GM11168 (cell line): ENCODE results near the gene YY1.

Experiments used
- in situ Hi-C: fragments of 300-500 bp; cut with MboI; formaldehyde crosslinking; loops from one replicate; pipeline ENCODE4 v1.12.0; 2022; ENCODE audit warnings: low sequenced_read_pairs; ENCODE audit not compliant: unreplicated experiment

Gene YY1

GRCh38 chr14:100240668-100241032, 1.7 kb downstream of the YY1 start:
- in situ Hi-C loops, result no loop called here

DNA sequence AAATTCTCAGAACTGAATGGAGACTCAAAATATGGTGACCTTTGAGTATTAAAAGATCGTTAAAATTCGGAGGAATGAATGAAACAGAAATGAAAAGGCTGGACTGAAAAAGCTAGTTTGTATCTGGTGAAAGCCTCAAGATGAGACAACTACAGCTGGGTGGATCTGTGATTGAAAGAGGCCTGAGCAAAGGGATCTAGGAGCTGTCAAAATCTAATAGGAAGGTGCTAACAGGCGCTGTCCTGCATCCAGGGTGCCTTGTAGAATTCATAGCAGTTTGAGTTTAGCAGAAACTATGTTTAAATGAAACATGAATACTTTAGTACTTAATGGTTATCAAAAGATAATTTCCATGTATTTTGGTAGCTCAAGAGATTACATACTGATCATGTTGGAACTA, 2.3 kb downstream of the YY1 start:
- in situ Hi-C loops, result no loop called here

DNA sequence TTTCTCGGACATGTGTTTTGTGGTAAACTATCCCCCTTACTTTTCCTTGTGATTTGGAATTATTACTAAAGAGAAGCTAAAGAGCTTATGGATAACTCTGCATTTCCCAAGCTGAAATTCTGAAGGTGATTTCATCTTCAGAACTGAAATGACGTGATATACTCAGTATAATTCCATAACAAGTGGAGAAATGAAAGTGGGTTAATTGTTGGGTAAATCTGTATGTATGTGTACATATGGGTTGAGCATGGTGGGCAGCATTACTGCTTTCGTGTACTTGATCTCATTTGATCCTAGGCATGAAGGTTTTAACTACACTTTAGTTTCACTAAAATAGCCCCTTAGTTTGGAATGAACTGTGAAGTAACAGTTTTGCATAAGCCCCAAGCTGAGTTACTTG, 4.1 kb downstream of the YY1 start:
- in situ Hi-C loops, result no loop called here

- in situ Hi-C loops, result no loop called here
These were observed 8.0 kb downstream of the YY1 start for GRCh38 chr14:100246809-100247428.

DNA sequence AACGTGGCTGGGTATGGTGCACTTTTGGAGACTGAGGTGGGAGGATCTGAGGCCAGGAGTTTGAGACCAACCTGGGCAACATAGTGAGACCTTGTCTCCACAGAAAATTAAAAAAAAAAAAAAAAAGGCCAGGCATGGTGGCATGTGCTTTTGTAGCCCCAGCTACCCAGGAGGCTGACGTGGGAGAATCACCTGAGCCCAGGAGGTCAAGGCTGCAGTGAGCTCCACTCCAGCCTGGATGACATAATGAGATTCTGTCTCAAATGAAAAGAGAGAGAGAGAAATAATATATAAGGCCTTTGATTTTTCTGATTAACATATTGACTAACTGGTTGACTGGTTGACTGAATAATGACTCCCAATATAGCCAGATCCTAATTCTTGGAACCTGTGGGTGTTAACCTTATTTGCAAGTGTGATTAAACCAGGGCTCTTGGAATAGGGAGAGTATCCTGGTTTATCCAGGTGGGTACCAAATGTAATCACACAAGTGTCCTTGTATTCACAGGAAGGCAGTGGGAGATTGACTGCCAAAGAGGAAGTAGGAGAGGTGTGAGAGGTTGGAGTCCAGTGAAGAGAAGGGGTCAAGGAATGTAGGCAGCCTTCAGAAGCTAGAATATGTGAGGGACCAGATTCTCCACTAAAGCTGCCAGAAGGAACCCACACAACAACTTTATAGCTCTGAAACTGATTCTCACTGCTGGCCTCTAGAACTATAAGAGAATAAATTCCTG, 12.0 kb downstream of the YY1 start:
- in situ Hi-C loops, result no loop called here

DNA sequence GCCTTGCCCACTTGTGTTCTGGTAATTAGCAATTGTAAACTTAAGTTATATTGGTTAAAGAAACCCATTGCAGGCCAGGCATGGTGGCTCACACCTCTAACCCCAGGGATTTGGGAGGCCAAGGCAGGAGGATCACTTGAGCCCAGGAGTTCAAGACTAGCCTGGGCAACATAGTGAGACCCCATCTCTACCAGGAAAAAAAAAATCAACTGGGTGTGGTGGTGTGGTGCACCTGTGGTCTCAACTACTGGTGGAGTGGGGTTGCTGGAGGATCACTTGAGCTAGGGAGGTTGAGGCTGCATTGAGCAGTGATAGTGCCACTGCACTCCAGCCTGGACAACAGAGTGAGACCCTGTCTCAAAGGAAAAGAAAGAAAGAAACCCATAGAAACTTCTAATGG, 13.7 kb downstream of the YY1 start:
- in situ Hi-C loops, result no loop called here

GRCh38 chr14:100256339-100256895, 17.5 kb downstream of the YY1 start:
- in situ Hi-C loops, result no loop called here

GRCh38 chr14:100261621-100262020, 22.7 kb downstream of the YY1 start:
- in situ Hi-C loops, result no loop called here

- in situ Hi-C loops, result no loop called here
These were observed 23.6 kb downstream of the YY1 start for GRCh38 chr14:100262545-100262944.

DNA sequence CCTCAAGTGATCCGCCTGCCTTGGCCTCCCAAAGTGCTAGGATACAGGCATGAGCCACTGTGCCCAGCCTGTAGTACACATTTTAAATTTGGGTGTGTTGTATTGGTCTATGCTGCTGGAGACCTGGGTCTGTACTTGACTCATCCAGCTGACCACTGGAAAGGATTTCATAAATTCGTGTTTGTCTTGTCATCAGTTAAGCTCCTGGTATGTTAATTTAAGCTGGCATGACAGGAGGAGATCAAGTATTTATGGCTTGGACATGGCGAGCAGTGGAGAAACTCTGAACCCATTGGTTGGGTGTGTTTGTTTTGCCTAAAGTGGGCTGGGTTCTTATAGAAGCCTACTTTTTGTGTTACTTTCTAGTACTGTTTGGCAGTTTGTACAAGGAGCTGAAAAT, 24.2 kb downstream of the YY1 start:
- in situ Hi-C loops, result no loop called here

- in situ Hi-C loops, result no loop called here
These were observed 29.0 kb downstream of the YY1 start for GRCh38 chr14:100267990-100268389.

GRCh38 chr14:100268591-100269207, 29.8 kb downstream of the YY1 start:
- in situ Hi-C loops, result no loop called here

- in situ Hi-C loops, result no loop called here
These were observed 32.4 kb downstream of the YY1 start for GRCh38 chr14:100271247-100271939.

- in situ Hi-C loops, result no loop called here
These were observed 35.3 kb downstream of the YY1 start for GRCh38 chr14:100274250-100274649.

DNA sequence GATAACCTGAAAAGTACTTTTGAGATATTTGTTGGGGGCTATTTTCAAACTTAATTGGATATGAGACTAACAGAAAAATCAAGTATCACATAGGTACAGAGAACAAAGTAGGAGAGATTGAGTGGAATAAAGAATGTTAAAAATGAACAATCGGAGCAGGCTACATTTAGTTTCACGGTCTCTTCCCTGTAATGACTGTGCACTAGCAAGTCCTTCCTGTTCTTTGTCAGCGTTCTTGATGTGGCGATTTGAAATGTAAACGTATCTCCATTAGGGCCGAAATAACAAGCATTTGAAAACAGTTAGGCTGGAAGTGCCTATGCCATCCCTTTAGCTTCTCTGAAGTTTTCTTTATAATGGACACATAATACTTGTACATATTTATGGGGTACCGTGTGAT, 36.3 kb downstream of the YY1 start:
- in situ Hi-C loops, result no loop called here

GRCh38 chr14:100278702-100279101, 39.8 kb downstream of the YY1 start:
- in situ Hi-C loops, result no loop called here

DNA sequence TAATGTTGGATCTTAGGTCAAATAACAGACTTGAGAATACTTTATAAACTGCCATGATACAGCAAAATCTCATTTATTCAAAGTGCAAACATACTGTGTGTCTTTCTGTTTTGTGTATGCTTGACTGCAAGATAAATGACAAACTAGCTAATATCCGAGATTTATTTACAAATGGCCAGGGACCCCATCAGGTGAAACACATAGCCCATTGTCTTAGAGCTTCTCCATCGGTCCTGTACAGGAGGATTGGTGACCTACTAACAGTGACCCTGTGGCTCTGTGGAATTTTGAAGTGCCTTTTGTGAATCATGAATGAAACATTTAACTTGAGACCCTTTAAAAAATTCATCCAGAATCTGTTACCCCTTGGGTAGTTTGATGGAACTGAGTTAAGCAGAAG, 40.2 kb downstream of the YY1 start:
- in situ Hi-C loops, result no loop called here

GRCh38 chr14:100279563-100279962, 40.6 kb downstream of the YY1 start:
- in situ Hi-C loops, result no loop called here

DNA sequence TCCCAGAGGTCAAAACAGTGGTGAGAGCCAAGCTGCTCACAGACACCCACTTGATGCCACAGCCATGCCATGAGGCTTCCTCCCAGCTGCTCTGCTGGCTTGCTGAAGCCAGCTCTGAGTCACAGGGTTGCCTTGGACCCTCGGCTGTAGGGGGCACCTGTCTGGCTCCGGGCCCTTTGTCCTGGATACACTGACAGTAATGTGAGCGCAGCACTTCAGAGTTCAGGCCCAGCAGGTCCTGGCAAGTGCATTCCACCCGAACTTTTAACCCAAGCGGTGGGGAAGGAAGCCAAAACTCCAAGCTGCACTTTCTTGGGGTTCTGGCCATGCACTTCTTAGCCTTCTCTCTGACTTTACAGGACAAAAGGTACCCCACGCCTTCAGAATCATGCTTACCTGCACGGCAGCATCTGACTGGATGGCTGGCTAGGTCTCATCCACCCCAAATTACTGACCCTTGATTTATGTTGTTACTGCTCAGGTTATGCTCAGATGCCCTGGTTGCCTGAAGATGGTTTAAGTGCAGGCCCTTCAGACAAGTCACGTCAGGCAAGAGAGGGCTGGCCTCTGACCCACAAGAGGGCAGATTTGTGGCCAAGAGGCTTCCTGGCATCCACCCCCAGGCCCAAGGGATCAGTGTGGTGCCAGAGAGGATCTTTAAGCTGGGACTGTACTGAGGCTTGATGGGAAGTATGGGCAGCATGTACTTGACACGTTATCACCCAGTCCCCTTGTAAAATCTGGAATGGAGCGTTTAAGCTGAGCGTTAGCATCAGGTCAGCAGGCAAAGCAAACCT, 42.5 kb downstream of the YY1 start:
- in situ Hi-C loops, result no loop called here

- in situ Hi-C loops, result no loop called here
These were observed 43.1 kb downstream of the YY1 start for GRCh38 chr14:100282083-100282350.
